ENCODE results near the gene AMER3. TPM values are rescaled to one million over a fixed set of nuclear protein-coding genes. Genes with fewer than 3 reads are reported as not detected.
A peak's percentile ranks its signal among the peaks of the same experiment; 100 is the strongest.

Gene AMER3
- total and polyA plus RNA-seq, 2 of the 4 experiments (the other 2 are of a cell fraction): not detected

DNA sequence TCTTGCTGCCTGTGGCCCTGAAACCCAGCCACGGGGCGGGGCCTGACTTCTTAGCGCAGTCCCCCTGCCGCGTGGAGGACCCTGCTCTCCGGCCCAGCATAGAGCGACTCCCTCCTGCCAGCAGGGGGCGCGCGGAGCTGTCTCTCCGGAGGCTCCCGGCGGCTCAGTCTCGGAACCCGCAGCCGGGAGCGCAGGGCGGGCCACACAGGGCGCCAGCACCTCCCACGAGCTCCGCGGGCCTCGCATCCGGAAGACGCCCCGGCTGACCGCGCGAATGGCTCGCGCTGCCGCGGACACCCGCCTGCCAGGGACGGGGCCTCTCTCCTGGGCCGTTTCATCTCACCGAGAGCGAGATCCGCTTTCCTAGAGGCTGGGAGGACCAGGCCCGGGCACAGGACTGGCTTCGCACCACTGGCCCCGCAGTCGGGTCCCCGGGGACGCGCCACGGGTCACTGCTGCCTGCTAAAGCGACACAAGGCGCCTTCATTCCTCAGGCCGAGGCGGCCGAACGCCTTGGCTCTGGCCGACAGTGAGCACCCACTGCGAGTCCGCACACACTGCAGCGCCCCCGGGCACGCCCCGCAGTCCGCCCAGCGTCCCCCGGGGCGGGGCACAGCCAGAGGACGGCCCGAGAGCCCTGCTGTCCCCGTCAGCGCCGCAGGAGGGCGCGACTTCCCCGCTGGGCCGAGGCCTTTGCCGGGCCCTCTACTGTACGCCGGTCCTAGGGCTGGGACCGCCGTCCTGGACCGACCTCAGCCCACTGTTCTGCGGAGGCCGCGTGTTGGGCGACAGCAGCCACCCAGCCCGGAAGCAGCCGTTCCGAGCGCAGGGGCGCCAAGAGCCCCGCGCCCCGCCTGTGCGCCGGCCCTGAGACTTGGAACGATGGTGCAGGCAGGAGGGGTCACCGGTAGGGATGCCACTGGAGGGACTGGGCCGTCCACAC lies 42.4 kb downstream of the AMER3 start:
- H2AFZ ChIP-seq (replicated peaks; ENCODE audit: low read length, poor library complexity): peak overlapping the region; percentile 99
- dilution Hi-C loops (cut with HindIII; ENCODE audit: low sequenced_read_pairs, unreplicated experiment) (no loop called here), intact Hi-C loops (cut with micrococcal nuclease) (loop anchor here (1.0 to 10.0 kb wide), 5 partner anchors 76 to 537 kb away; partner anchors contain the start of gene FAM168B), in situ Hi-C loops (cut with MboI; ENCODE audit: low sequenced_read_pairs) (no loop called here)
- ChIA-PET POLR2A (ENCODE audit: unreplicated experiment) (no interaction called here), CTCF (interaction anchor here (0.6 to 1.8 kb wide), 15 partner anchors 18 to 837 kb away, joined by 3 to 18 read pairs (median 3); no protein-coding TSS in a partner anchor)
- H3K56ac ChIP-seq (ENCODE audit: extremely low read depth, insufficient read depth, low read length): no peak overlapping the region; the same call in 1 of the 2 replicates
- no peak overlapping the region for H2BK20ac ChIP-seq (ENCODE audit: low read depth, low read length)
- DNase-seq (peak; percentile 74), ATAC-seq (ENCODE audit: low read depth) (peak; percentile 97)
- peak overlapping the region; percentile 40; the same call in 1 of the 2 replicates for H2BK120ac ChIP-seq (ENCODE audit: low read depth, low read length)
- H2BK5ac ChIP-seq (ENCODE audit: low read depth, low read length, poor library complexity, severe bottlenecking): peak overlapping the region; percentile 31
- TF ChIP-seq MAZ (IDR thresholded peaks at IDR 0.05; ENCODE audit: borderline replicate concordance, low read depth, low read length) (peak; percentile 89; the same call in 1 of the 2 replicates), POLR2A (IDR thresholded peaks at IDR 0.05; ENCODE audit: low read depth, low read length) (no peak), BHLHE40 (IDR thresholded peaks at IDR 0.05; ENCODE audit: low read depth, low read length) (no peak), SMC3 (IDR thresholded peaks at IDR 0.05; ENCODE audit: low read depth, low read length) (peak; percentile 81), RAD21 (IDR thresholded peaks at IDR 0.05; ENCODE audit: low read length) (peak; percentile 91), MXI1 (IDR thresholded peaks at IDR 0.05; ENCODE audit: borderline replicate concordance, low read depth, low read length) (0 out of 2 replicates have a peak, but pooled peaks have one; percentile 12)
- TF ChIP-seq, protein P1, sequence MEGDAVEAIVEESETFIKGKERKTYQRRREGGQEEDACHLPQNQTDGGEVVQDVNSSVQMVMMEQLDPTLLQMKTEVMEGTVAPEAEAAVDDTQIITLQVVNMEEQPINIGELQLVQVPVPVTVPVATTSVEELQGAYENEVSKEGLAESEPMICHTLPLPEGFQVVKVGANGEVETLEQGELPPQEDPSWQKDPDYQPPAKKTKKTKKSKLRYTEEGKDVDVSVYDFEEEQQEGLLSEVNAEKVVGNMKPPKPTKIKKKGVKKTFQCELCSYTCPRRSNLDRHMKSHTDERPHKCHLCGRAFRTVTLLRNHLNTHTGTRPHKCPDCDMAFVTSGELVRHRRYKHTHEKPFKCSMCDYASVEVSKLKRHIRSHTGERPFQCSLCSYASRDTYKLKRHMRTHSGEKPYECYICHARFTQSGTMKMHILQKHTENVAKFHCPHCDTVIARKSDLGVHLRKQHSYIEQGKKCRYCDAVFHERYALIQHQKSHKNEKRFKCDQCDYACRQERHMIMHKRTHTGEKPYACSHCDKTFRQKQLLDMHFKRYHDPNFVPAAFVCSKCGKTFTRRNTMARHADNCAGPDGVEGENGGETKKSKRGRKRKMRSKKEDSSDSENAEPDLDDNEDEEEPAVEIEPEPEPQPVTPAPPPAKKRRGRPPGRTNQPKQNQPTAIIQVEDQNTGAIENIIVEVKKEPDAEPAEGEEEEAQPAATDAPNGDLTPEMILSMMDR (conservative IDR thresholded peaks at IDR 0.05; ENCODE audit: low read depth, low read length): peak; percentile 93
- TF ChIP-seq, protein P2, sequence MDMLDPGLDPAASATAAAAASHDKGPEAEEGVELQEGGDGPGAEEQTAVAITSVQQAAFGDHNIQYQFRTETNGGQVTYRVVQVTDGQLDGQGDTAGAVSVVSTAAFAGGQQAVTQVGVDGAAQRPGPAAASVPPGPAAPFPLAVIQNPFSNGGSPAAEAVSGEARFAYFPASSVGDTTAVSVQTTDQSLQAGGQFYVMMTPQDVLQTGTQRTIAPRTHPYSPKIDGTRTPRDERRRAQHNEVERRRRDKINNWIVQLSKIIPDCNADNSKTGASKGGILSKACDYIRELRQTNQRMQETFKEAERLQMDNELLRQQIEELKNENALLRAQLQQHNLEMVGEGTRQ (IDR thresholded peaks at IDR 0.05; ENCODE audit: low read depth, low read length): no peak
- BruUV-seq (replicated peaks): no TSS peak
- peak overlapping the region; percentile 48 for H3K27ac ChIP-seq (ENCODE audit: insufficient read depth, low read length)
- no peak overlapping the region; the same call in 1 of the 2 replicates for H2AK5ac ChIP-seq (ENCODE audit: low read depth, low read length)
- H3K23ac ChIP-seq (ENCODE audit: low read depth, low read length): no peak overlapping the region
- peak overlapping the region; percentile 67 for H3K4me2 ChIP-seq (ENCODE audit: low read depth, low read length)
- peak overlapping the region; percentile 62 for H3K9ac ChIP-seq (ENCODE audit: low read depth, low read length)
- H2AK9ac ChIP-seq (replicated peaks; ENCODE audit: low read depth, low read length, poor library complexity): peak overlapping the region; percentile 68
- H3K4ac ChIP-seq (ENCODE audit: low read depth, low read length): peak overlapping the region; percentile 60
- no peaks in the 10 kb centered on the region; the same call in 1 of the 2 replicates for H3K27me3 ChIP-seq (ENCODE audit: control insufficient read depth, insufficient read depth, low read length)
- no peak overlapping the region for H2BK15ac ChIP-seq (ENCODE audit: low read depth, low read length)
- no peaks in the 10 kb centered on the region for H3K79me1 ChIP-seq (ENCODE audit: low read depth in 1 of 2, low read length in 2 of 2)
- H3K9me3 ChIP-seq (ENCODE audit: control insufficient read depth, insufficient read depth, low read length): no peaks in the 10 kb centered on the region
- no peaks in the 10 kb centered on the region for H4K20me1 ChIP-seq (ENCODE audit: insufficient read depth, low read length)
- peak overlapping the region; percentile 33 to 74; a peak in 2 of 4 replicates for H4K8ac ChIP-seq (ENCODE audit: low read depth in 2 of 2, low read length in 2 of 2)
- no peak overlapping the region; the same call in 1 of the 2 replicates for H3K18ac ChIP-seq (ENCODE audit: low read depth, low read length)
- no peaks in the 10 kb centered on the region for H3K4me1 ChIP-seq (ENCODE audit: control insufficient read depth, insufficient read depth, low read length)
- peak overlapping the region; percentile 18; the same call in 1 of the 2 replicates for H4K91ac ChIP-seq (ENCODE audit: insufficient read depth, low read depth, low read length)
- H3K4me3 ChIP-seq (ENCODE audit: insufficient read depth, low read depth, low read length): peak overlapping the region; percentile 60
- H3K36me3 ChIP-seq (ENCODE audit: control insufficient read depth, insufficient read depth, low read length): no peaks in the 10 kb centered on the region
- 3% methylated on average over 26 of the region's 96 CpGs; no CpG with 5 or more reads in 1 of the 2 experiments for WGBS, 2 experiments (ENCODE audit: extremely low coverage in 2 of 2, insufficient read length in 1 of 2)
- no peak overlapping the region for H3K14ac ChIP-seq (replicated peaks; ENCODE audit: low read depth, low read length)
- no peak overlapping the region for H4K5ac ChIP-seq (ENCODE audit: low read depth, low read length)
- H3K9me1 ChIP-seq (ENCODE audit: insufficient read depth, low read length): no peaks in the 10 kb centered on the region
